Islet precursor cell (in vitro differentiated cells): ENCODE results near the gene ADAM12.

Source experiments
- DNase-seq: peaks from one replicate; pipeline ENCODE4 v3.0.0-alpha.2; 2018

The ADAM12 gene

GRCh38 chr10:126102636-126103035, 285.6 kb downstream of the ADAM12 start:
- DNase-seq: no peak

DNA sequence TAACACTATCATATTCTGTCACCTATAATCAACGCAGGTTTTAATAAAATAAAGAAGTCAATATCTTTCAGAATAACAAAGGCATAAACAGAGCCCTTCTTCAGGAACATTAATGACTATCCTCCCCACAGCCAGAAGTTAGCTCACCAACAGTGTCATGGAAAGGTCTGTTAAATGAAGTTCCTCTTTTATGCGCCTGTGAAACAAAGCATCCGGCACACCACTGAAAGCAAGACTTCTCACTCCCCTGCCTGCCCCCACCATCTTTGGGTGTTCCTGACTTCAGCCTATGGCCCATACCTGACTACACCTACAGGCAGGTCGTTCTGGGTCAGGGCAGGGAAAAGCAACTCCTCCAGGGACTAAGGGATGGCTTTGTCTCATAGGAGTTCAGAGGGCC, 286.5 kb downstream of the ADAM12 start:
- DNase-seq: no peak

DNA sequence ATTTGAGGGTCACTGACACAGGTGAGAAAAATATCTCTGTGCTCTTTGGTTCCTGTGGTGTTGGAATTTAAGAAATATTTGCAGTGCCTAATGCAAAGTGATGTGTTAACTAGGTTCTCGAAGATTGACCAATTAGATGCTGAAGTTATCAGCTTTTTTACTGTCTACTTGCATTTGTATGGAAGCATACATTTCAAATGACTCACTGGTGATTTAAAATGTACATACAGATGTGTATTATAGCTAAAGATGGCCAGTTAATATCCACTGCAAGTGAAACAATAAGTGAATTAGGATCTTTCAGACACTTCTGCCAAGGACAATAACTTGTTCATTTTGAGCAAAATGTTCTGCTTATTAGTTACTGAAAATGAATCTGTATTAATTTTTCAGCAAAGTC, 287.0 kb downstream of the ADAM12 start:
- DNase-seq: no peak

- DNase-seq: no peak
Measured at GRCh38 chr10:126099366-126099765, 288.9 kb downstream of the ADAM12 start.

GRCh38 chr10:126098226-126098581, 290.1 kb downstream of the ADAM12 start:
- no peak for DNase-seq

DNA sequence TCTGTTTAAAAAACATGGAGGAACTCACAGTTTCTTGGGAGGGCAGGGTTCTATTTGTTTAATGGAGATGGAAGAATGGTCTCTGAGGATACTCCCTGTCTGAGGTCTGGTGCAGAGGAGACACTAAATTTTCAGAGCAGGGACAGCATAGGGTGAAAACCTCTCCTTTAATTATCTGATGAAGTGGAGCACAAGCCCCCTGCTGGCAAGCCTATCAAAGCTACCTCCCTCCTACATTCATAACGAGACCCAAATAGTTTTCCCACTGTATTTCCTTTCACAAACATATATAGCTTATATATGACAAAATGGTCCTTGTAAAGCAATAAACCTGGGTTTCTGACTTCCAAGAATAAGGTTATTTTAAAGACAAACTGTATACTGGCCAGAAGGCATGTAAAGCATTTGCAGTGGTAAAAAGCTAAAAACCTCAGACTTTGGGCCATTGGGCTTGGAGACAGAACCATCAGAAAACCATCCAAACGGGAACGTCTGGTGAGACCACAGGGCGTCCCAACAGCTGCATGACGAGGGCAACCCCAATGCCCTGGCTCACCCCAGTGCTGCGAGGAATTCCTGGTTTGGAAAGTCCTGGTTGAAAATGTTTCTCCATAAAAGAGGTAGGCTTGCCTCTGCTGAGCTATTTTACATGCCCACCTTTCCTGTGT, 290.6 kb downstream of the ADAM12 start:
- DNase-seq: no peak

DNA sequence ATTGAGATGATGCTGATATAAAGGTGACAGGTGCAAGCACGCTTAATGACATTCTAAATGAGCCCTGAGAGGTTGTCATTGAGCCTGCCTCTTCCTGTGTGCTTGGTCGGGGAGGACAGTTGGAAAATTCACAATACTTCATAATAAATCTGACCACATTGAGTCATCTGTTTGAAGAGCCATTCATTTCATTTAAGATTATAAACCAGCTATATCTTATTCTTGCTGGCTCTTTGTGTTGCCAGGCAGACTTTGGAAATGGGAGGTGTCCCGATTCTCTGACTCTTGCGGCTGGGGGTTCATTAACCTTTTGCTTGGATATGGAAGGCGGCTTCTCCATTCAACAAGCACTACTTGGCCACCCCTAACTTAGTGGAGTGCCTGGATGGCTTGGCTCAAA, 293.7 kb downstream of the ADAM12 start:
- no peak for DNase-seq

DNA sequence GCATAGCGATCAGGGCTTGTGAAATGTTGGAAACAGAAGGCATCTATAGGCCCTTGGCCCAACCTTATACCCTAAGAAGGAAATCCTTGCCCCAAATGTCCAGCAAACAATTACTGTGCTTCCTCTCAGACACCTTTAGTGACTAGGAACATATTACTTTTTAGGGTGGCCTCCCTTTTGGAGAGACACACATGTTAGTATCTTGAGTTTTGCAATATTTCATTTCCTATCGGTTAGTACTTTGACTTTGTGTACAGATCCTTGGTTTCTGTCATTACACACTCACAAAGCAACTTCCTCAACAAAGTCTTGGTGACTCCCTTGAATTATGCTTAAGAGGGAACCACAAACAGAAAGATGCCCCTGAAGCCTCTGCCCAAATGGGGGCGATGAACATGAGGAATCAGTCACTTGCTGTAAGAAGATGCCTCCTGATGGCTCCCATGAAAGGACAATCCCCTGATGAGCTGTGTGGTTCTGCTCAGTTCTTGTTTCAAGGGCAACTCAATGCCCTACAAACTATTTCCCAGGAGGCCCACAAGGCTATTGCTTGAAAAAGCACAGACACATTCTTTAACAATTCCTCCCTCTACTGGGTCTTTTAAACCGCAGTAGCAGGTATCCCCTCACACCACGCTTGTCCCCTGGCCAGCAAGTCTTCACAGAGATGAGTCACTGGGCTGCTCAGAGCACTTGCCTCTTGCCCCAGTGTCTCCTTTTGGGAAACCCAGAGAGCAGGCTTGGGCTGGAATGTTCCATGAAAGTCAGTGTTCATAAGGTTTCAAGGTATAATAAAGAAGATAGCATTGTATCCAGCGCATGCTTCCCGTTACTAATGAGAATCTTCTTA, 295.7 kb downstream of the ADAM12 start:
- peak; percentile 66 for DNase-seq

GRCh38 chr10:126090911-126091728, 297.2 kb downstream of the ADAM12 start:
- no peak for DNase-seq

- no peak for DNase-seq
Measured at GRCh38 chr10:126090443-126090842, 297.8 kb downstream of the ADAM12 start.

DNA sequence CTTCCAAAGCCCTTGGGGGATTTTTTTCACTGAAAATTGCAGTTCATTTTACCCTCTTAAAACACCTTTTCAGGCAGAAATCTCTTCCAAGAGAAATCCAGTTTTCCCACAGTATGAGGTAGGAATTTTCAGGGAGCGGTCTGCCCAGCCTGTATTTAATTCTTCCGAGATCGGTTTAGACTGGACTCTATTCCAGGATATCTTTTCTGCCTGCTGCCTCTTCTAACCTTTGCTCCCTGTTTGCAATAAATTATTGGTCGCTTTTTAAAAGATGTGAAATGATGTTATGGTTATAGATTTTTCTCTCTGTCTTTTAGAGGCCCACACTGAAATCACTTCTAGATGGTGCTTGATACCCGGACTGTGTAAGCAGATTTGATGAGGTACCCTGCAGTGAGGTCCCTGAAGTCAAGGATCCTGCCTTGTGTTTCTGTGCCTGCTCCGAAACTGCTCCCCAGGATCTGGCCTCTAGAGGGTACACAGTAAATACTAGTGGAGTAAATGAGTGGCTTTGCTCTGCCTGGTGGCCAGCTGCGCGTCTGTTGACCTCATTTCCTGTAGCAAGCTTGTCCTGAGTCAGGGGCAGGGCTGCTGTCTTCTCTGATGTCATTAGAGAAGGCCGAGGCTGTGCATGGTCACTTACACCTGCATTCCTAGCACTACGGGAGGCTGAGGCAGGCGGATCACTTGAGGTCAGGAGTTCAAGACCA, 300.3 kb downstream of the ADAM12 start:
- DNase-seq: peak; percentile 75

GRCh38 chr10:126087153-126087680, 301.1 kb downstream of the ADAM12 start:
- no peak for DNase-seq

DNA sequence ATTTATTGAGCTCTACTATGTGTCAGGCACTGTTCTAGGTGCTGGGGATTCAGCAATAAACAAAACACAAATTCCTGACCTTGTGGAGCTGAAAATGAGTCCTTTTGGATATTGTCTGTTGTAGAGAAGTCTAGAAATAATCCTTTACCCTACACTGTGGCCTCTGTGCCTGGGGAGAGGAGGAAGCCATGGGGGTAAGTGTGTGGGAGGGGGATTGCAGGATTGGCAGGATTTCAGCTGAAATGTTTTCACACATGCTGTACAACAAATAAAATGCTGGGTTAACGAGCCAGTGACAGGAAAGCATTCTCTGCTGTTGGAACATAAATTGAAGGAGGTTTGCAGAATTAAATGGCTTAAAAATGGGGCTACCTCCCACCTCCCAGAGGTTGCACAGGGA, 302.5 kb downstream of the ADAM12 start:
- no peak for DNase-seq

GRCh38 chr10:126084369-126084768, 303.9 kb downstream of the ADAM12 start:
- no peak for DNase-seq

DNA sequence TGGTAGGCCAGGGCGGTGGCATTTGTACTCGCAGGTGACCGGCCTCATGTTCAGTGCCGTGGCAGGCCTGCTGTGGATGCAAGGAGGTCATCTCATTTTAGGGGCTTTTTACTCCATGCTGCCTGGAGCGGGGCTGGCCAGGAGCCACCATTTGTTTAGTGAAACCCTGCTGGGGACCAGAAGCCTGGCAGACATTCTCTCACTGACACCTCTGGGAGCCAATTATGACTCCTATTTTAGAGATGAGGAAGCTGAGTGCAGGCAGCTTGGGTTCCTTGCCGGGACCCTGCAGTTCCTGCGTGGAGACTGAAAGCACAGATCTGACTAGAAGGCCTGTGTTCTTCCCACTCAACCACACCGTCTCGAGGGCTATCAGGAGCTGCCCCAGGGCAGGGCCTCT, 305.3 kb downstream of the ADAM12 start:
- DNase-seq: no peak

DNA sequence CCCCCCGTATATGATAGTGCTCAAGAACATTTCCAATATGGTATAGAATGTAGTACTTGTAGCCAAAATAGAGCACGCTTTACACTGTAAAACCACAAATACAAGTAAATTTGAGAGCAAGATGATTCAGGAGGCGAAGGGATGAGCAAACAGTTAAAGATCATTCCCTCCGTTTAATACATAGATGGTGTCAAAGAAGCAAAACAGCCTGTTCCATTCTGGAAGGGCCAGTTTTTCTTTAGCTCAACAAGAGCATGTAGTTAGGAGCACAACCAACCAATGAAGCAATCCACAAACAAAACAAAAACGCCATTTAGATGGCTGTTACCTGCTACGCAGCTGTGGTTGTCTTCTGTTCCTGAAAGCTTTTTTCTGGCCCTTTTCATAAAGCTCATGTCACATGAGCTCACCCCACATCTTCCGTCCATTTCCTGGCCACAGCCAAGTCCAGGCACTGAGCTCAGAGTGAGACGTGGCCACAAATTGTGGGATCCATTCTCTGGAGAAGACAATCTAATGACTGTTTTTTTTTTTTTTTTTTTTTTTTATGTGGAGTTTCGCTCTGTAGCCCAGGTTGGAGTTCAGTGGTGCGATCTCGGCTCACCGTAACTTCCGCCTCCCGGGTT, 306.3 kb downstream of the ADAM12 start:
- DNase-seq: no peak

DNA sequence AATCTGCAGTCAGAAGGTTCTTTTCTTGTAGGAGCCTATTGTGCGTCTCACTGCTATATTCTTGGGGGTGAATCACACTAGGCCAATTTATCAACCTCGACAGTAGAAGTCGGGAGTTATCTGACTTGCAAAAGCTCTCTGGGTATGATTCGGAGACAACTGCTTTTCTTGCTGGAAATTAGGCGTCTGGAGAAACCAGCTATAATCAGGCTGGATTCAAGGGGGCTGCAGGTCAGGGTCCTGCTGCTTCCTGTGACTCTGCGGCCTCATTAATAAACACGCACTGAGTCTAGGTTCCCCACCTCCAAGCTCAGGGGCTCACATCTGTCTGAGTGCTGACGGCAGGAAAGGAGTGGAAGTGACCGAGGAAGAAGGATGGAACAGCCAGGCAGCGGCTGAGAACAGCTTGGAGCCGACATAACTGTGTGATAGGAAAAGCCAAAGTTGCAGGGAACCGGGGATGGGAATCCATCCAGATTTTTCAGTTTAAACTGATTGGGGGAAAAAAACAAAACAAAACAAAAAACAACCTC, 307.3 kb downstream of the ADAM12 start:
- no peak for DNase-seq

DNA sequence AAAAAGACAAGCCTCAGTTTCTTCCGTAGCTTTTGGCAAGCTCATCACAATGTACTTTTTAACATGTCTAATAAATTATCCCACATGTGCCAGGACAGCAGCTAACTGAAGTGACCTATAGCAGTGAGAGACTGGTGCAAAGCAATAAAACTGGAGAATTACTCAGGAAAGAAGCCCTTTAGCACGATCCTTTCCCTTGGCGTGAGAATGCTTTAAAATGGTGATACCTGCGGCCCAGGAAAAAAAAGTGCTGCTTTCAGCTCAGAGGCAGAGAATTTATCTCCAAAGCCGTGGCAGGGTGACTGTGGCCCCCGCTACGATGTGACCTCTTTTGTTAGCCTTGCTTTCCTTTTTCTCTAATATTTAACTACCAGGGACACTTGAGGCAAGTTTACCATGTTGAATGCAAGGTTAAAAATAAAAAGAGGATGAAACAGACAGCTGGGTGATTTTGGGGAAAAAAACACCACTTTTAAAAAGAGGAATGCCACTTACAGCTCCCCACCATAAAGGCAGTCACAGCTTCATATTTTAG, 307.9 kb downstream of the ADAM12 start:
- DNase-seq: no peak

GRCh38 chr10:126075009-126075408, 313.3 kb downstream of the ADAM12 start:
- no peak for DNase-seq

DNA sequence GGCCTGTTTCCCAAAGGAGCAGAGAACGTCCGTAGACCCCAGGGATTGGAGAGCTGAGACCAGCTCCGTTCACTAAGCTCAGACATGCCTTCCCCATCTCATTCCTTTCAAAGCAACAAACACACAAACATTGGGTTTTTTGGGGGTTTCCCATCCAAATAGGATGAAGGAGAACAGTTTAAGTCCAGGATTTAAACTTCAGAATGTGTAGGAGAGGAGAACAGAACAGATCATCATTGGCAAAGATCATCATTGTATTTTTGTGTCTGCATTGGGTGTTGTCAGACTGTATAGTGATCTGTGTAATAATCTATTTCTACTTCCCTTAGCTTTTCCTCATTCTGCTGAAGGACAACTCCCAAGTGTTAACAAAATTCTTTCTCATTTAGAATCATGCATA, 314.0 kb downstream of the ADAM12 start:
- DNase-seq: no peak

DNA sequence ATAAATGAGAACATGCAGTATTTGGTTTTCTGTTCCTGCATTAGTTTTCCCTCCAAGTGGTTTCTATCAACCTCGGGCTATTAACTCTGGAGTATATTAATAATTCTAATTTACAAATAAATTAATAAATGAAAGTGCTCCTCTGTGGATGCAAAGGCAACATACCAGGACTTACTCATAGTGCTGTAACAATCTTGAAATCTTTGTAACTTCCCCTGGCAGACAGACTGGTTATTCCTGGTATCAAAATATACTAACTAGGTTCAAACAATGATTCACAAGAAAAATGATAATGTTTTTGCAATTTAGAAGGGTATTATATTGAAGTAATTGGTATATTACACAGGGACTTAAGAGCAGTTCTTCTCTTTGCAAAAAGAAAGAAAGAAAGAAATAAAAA, 314.7 kb downstream of the ADAM12 start:
- DNase-seq: no peak

GRCh38 chr10:126072622-126073021, 315.7 kb downstream of the ADAM12 start:
- no peak for DNase-seq
